Caco-2 (cell line): ENCODE data around the gene PCGF1. TPM values are rescaled to one million over a fixed set of nuclear protein-coding genes. Genes with fewer than 3 reads are reported as not detected.

Source experiments
- BruUV-seq: library from RNA; stranded (reverse); fragments of 400-500 nt; replicated peaks from 2 replicates; lab custom pipeline; 2021; lab: Mats Ljungman, UMichigan
- CTCF ChIA-PET: fragments of 300-600 bp; sonication (Branson Sonifier 250); formaldehyde crosslinking; loops from one replicate; lab custom pipeline; 2022; ENCODE audit warnings: antibody characterized with exemption; lab: Charles Lee
- POLR2A ChIA-PET: fragments of 300-600 bp; sonication (Branson Sonifier 250); formaldehyde crosslinking; loops from one replicate; lab custom pipeline; 2022; ENCODE audit warnings: antibody characterized with exemption; lab: Charles Lee
- DNase-seq, 2 experiments: peaks; one replicate each; pipeline versions ENCODE4 v3.0.0 to v3.0.0-alpha.2; 2020 to 2022
- H3K27me3 ChIP-seq: replicated peaks from 2 replicates; pipeline ENCODE4 v1.6.0; 2011; ENCODE audit warnings: low read length; ENCODE audit not compliant: control insufficient read depth, insufficient read depth
- H3K36me3 ChIP-seq: 2 replicates; pipeline ENCODE4 v1.5.1; 2011; ENCODE audit warnings: low read length; ENCODE audit not compliant: control insufficient read depth, insufficient read depth
- H3K4me1 ChIP-seq: fragments of 250-450 bp; sonication (Bioruptor Pico); 2 replicates; pipeline ENCODE4 v1.5.1; 2020; ENCODE audit warnings: mild to moderate bottlenecking
- H3K4me3 ChIP-seq: 2 replicates; pipeline ENCODE4 v1.5.1; 2011; ENCODE audit warnings: low read depth, mild to moderate bottlenecking, control low read depth, low read length
- H3K9me3 ChIP-seq: fragments of 250-450 bp; sonication (Bioruptor Pico); 2 replicates; pipeline ENCODE4 v1.5.1; 2020; ENCODE audit warnings: mild to moderate bottlenecking, moderate library complexity
- H3K27ac Mint-ChIP-seq: one replicate; pipeline ENCODE4 v1.8.0; 2022; ENCODE audit warnings: mixed read lengths; ENCODE audit not compliant: unreplicated experiment
- H3K27me3 Mint-ChIP-seq: one replicate; pipeline ENCODE4 v1.8.0; 2022; ENCODE audit warnings: mixed read lengths; ENCODE audit not compliant: insufficient read depth, unreplicated experiment
- H3K36me3 Mint-ChIP-seq: one replicate; pipeline ENCODE4 v1.8.0; 2022; ENCODE audit warnings: mild to moderate bottlenecking, mixed read lengths; ENCODE audit not compliant: insufficient read depth, unreplicated experiment
- H3K4me1 Mint-ChIP-seq: one replicate; pipeline ENCODE4 v1.8.0; 2022; ENCODE audit warnings: low read depth, mixed read lengths; ENCODE audit not compliant: unreplicated experiment
- H3K4me3 Mint-ChIP-seq: one replicate; pipeline ENCODE4 v1.8.0; 2022; ENCODE audit warnings: mild to moderate bottlenecking, moderate library complexity, mixed read lengths; ENCODE audit not compliant: unreplicated experiment
- H3K9me3 Mint-ChIP-seq: one replicate; pipeline ENCODE4 v1.8.0; 2022; ENCODE audit warnings: mixed read lengths; ENCODE audit not compliant: unreplicated experiment
- CTCF ChIP-seq, 2 experiments: fragments of 200-600 bp in 1 of 2; IDR thresholded peaks; 1 replicate in 1 of 2; 2 replicates in 1 of 2; pipeline versions ENCODE4 v1.5.1 to v1.8.0; 2011 to 2022; ENCODE audit warnings: antibody characterized with exemption in 1 of 2, control low read depth in 1 of 2, inconsistent platforms in 1 of 2, low read depth in 1 of 2, low read length in 1 of 2, mild to moderate bottlenecking in 1 of 2, moderate library complexity in 1 of 2; ENCODE audit not compliant: insufficient read depth in 1 of 2, severe bottlenecking in 1 of 2, unreplicated experiment in 1 of 2
- intact Hi-C: fragments of 100-400 bp; cut with micrococcal nuclease; formaldehyde crosslinking; loops from one replicate; pipeline ENCODE4 v1.10.0; 2022; ENCODE audit not compliant: unreplicated experiment
- total RNA-seq: library from RNA; stranded (reverse); gene quantifications from 2 replicates; pipeline ENCODE4 v1.2.3, GENCODE V29; 2022

Gene PCGF1
- total RNA-seq, 1 experiment from 2014 or later = 29.7 TPM

- H3K27ac Mint-ChIP-seq = peak overlapping the region; percentile 94
- no peaks in the 10 kb centered on the region for H3K27me3 Mint-ChIP-seq
- CTCF ChIA-PET = no interaction called here
- TF ChIP-seq CTCF (IDR thresholded peaks at IDR 0.05; ENCODE audit: insufficient read depth in 1 of 2, low read depth in 1 of 2, low read length in 1 of 2, severe bottlenecking in 1 of 2, unreplicated experiment in 1 of 2) = no peak
- Histone ChIP-seq H3K9me3 (no peaks in the 10 kb centered on the region), H3K4me3 (peak overlapping the region; percentile 74), H3K4me1 (peaks cover 22% of the 10 kb centered on the region), H3K27me3 (no peaks in the 10 kb centered on the region), H3K36me3 (no peaks in the 10 kb centered on the region)
- peaks cover 8% of the 10 kb centered on the region for H3K36me3 Mint-ChIP-seq
- no TSS peak for BruUV-seq
- H3K4me3 Mint-ChIP-seq = peak overlapping the region; percentile 87
- intact Hi-C loops = no loop called here
- DNase-seq = no peak
- POLR2A ChIA-PET = interaction anchor here (0.6 kb wide), 1 partner anchor 15 kb away, joined by 4 read pairs; no protein-coding TSS in a partner anchor
- peaks cover 13% of the 10 kb centered on the region for H3K4me1 Mint-ChIP-seq
- H3K9me3 Mint-ChIP-seq = no peaks in the 10 kb centered on the region
These were observed 42.7 kb upstream of the PCGF1 start for GRCh38 chr2:74550231-74550630.

GRCh38 chr2:74548900-74549826 lies 41.7 kb upstream of the PCGF1 start:
- no peak for TF ChIP-seq CTCF (IDR thresholded peaks at IDR 0.05; ENCODE audit: insufficient read depth in 1 of 2, low read depth in 1 of 2, low read length in 1 of 2, severe bottlenecking in 1 of 2, unreplicated experiment in 1 of 2)
- peak overlapping the region; percentile 74 for H3K4me3 ChIP-seq
- Mint-ChIP-seq H3K4me3 (peak overlapping the region; percentile 87), H3K36me3 (peaks cover 8% of the 10 kb centered on the region), H3K27me3 (no peaks in the 10 kb centered on the region), H3K9me3 (no peaks in the 10 kb centered on the region), H3K27ac (peak overlapping the region; percentile 94), H3K4me1 (peaks cover 13% of the 10 kb centered on the region)
- H3K9me3 ChIP-seq = no peaks in the 10 kb centered on the region
- CTCF ChIA-PET = no interaction called here
- POLR2A ChIA-PET = interaction anchor here (1.0 kb wide), 1 partner anchor 10 kb away, joined by 3 read pairs; no protein-coding TSS in a partner anchor
- peaks cover 22% of the 10 kb centered on the region for H3K4me1 ChIP-seq
- TSS peak; percentile 59 for BruUV-seq
- DNase-seq = peak; percentile 88 to 90
- no peaks in the 10 kb centered on the region for H3K36me3 ChIP-seq
- H3K27me3 ChIP-seq = no peaks in the 10 kb centered on the region
- intact Hi-C loops = loop anchor here (1.0 to 2.0 kb wide), 4 partner anchors 20 to 66 kb away; partner anchors contain the start of genes AUP1, CCDC142, HTRA2 and PCGF1

GRCh38 chr2:74548285-74548899 lies 40.9 kb upstream of the PCGF1 start:
- no peaks in the 10 kb centered on the region for H3K9me3 Mint-ChIP-seq
- peak overlapping the region; percentile 51 for H3K27ac Mint-ChIP-seq
- intact Hi-C loops = loop anchor here (2.0 kb wide), 1 partner anchor 66 kb away; the partner anchor contains the start of genes CCDC142 and TTC31
- peaks cover 8% of the 10 kb centered on the region for H3K36me3 Mint-ChIP-seq
- Histone ChIP-seq H3K4me1 (peaks cover 20% of the 10 kb centered on the region), H3K4me3 (peak overlapping the region; percentile 74), H3K9me3 (no peaks in the 10 kb centered on the region), H3K36me3 (no peaks in the 10 kb centered on the region), H3K27me3 (no peaks in the 10 kb centered on the region)
- no peak for TF ChIP-seq CTCF (IDR thresholded peaks at IDR 0.05; ENCODE audit: insufficient read depth in 1 of 2, low read depth in 1 of 2, low read length in 1 of 2, severe bottlenecking in 1 of 2, unreplicated experiment in 1 of 2)
- H3K4me1 Mint-ChIP-seq = peaks cover 13% of the 10 kb centered on the region
- H3K27me3 Mint-ChIP-seq = no peaks in the 10 kb centered on the region
- ChIA-PET CTCF (no interaction called here), POLR2A (interaction anchor here (1.0 kb wide), 1 partner anchor 10 kb away, joined by 3 read pairs; no protein-coding TSS in a partner anchor)
- H3K4me3 Mint-ChIP-seq = peak overlapping the region; percentile 87
- no peak for DNase-seq
- no TSS peak for BruUV-seq
